ENCODE measurements around the gene BICDL2.
"Not testable (repeated sequence)": the region's sequence is repeated elsewhere in the genome, so short reads cannot be mapped to it uniquely, and the experiment has no call there.

BICDL2 gene

GRCh38 chr16:3036726-3037315 lies at the start of gene BICDL2:
BICDL2 (minus strand) TSS chr16:3036944; CDS start chr16:3035496, 1,448 bp downstream.
- no peak for DNase-seq (ENCODE audit: low spot score)

DNA sequence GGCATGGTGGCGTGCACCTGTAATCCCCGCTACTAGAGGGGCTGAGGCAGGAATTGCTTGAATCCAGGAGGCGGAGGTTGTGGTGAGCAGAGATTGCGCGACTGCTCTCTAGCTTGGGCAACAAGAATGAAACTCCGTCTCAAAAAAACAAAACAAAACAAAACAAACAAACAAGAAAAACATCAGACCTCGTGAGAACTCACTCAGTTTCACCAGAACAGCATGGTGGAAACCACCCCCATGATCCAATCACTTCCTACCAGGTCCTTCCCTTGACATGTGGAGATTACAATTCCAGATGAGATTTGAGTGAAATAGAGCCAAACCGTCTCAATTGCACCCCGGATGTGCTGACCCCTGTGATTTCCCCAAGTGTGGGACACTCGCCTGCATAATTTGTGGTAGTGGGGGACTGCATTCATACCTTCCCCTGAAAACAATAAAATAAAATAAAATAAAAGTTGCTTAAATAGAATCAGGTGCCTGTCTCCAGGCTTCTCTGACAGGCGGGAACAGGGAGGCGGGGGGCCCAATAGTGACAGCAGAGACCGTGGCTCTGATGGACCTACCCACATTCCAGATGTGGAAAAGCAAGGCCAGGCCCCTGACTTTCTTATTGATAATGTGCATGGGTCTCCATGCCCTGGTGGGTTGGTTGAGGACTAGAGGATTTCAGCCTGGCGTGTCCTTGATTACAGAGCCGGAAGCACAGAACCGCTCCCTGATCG lies 49.3 kb upstream of the BICDL2 start:
- DNase-seq (ENCODE audit: low spot score): no peak

DNA sequence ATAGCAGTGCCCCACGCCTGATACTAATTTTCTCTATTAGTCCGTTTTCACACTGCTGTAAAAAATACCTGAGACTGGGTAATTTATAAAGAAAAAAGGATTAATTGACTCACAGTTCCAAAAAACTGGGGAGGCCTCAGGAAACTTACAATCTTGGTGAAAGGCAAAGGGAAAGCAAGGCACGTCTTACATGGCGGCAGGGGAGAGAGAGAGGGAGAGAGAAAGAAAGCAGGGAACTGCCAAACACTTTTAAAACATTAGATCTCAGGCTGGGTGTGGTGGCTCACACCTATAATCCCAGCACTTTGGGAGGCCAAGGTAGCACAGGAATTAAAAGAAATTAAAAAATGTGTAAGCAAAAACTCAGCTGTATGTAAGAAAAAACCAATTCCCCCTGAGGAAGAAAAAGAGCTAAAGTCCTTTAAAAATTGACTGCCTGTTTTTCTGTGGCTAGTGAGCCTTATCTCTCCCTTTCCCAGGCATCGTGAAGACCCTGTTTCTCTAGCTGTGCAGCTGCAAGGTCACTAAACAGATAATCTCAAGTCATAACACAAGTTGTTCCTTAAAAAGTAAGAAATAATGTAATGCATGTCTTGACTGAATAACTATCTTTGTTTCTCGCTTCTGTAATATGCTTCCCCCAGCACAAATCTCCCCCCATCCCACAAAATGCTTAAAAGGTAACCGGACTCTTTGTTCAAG lies 48.4 kb upstream of the BICDL2 start:
- no peak for DNase-seq (ENCODE audit: low spot score)

- DNase-seq (ENCODE audit: low spot score): no peak
Observed at GRCh38 chr16:3084491-3084890, 47.7 kb upstream of the BICDL2 start.

GRCh38 chr16:3083408-3083807 lies 46.7 kb upstream of the BICDL2 start:
- DNase-seq (ENCODE audit: low spot score): not testable (repeated sequence)

- DNase-seq (ENCODE audit: low spot score): not testable (repeated sequence)
Observed at GRCh38 chr16:3081957-3082356, 45.2 kb upstream of the BICDL2 start.

DNA sequence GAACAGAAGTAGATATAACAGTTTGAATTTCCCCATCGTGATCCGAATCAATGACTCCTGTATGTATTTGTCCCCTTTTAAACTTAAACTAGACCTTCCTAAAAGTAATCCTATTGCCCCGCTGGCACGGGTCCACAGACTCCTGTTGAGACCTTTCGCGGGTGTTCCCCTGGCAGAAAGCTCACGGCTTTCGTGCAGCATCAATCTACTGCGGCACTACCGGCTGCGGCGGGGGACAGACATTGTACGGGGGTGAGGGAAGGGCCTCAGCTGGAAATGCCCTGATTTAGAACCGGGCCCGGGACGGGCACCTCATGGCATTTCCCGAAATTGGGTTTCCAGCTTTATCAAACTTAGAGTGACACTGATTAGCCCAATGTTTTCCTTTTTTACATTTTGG lies 43.3 kb upstream of the BICDL2 start:
- no peak for DNase-seq (ENCODE audit: low spot score)

DNA sequence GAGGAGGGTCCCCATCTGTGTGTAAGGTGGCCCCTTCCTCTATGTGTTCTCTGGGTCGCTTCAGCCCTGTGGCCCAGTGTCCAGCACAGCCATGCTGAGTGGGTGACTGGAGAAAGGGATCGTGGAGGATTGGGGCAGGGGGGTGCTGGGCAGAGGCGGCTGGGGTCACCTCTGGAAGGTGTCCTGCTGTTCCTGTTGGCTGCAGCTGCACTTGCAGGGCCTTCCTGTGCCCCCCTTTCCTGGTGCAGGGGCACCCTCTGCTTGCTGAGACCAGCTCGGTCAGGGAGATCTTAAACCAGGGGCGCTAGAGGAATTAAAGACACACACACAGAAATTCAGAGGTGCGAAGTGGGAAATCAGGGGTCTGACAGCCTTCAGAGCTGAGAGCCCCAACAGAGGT lies 39.8 kb upstream of the BICDL2 start:
- no peak for DNase-seq (ENCODE audit: low spot score)

DNA sequence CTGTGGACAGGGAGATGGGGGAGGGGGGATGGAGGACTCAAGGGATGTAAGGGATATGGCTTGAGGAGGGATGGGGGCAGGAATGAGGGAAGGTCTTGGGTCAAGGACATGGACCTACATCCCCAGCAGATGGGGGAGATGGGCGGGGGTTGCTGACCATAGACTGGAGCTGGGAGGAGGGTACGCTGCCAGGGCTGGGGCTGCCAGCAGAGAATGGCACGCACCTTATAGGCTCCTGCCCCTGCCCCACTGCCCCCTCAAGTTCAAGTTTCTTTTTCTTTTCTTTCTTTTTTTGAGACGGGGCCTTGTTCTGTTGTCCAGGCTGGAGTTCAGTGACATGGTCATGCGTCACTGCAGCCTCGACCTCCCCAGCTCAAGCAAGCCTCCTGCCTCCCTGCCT lies 39.2 kb upstream of the BICDL2 start:
- not testable (repeated sequence) for DNase-seq (ENCODE audit: low spot score)

DNA sequence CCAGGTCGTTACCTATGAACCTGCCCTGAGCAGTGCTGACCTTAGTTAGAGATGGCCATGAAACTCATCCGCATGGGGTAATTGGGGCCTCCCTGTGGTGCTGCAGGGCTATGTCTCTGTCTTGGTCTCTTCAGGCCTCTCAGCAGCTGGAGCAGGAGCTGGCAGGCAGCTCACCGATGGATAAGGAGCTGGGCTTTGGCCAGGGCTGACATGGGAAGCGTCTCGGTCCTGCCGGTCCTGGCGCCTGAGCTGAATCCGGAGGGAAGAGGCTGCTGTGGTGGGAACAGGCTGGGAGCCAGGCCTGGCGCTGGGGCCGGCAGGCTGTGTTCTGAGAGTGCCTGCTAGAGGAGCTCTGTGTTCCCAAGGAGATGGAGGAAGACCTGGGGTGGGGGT lies 38.8 kb upstream of the BICDL2 start:
- DNase-seq (ENCODE audit: low spot score): no peak

- DNase-seq (ENCODE audit: low spot score): no peak
Observed at GRCh38 chr16:3074860-3075522, 38.2 kb upstream of the BICDL2 start.

- no peak for DNase-seq (ENCODE audit: low spot score)
Observed at GRCh38 chr16:3073448-3073847, 36.7 kb upstream of the BICDL2 start.

DNA sequence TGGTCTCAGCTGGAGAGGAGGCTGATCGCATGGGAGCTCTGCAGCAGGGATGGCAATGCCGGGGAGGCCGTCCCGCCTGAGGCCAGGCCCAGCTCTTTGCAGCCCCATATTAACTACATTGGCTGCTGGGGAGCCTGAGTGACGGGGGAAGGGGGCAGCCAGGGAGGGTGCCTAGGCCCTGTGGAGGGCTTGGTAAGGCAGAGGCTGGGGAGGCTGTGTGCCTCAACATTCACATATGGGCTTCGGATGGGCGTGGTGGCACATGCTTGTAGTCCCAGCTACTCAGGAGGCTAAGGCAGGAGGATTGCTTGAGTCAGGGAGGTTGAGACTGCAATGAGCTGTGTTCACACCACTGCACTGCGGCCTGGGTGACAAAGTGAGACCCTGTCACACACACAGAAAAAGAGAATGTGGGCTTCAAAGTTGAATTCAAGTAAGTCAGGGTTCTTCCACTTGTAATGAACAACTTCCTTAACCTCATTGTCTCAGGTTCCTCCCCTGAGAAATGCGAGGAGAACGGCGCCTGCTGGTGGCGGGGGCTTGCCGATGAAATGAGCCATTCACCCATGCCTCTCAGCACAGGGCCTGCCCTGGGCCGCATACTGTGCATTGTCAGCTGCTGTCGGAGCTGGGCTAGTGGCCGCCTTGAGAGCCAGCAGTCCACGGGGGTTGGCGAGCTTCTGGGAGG lies 36.0 kb upstream of the BICDL2 start:
- DNase-seq (ENCODE audit: low spot score): not testable (repeated sequence)

- DNase-seq (ENCODE audit: low spot score): not testable (repeated sequence)
Observed at GRCh38 chr16:3072148-3072547, 35.4 kb upstream of the BICDL2 start.

DNA sequence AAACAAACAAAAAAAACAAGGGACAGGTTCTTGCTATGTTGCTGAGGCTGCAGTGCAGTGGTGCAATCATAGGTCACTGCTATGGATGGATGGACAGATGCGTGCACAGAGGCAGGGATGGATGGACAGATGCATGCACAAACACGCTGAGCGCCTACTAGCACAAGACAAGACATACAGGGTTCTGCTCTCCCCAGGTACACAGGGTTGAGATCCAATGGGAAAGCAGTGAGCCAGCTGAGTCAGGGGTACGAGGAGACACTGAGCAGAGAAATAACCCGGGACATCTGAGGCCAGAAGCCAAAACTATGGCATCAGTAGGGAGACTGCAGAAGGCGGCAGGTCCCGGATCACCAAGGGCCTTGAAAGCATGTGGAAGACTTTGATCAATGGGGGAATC lies 34.9 kb upstream of the BICDL2 start:
- DNase-seq (ENCODE audit: low spot score): no peak

DNA sequence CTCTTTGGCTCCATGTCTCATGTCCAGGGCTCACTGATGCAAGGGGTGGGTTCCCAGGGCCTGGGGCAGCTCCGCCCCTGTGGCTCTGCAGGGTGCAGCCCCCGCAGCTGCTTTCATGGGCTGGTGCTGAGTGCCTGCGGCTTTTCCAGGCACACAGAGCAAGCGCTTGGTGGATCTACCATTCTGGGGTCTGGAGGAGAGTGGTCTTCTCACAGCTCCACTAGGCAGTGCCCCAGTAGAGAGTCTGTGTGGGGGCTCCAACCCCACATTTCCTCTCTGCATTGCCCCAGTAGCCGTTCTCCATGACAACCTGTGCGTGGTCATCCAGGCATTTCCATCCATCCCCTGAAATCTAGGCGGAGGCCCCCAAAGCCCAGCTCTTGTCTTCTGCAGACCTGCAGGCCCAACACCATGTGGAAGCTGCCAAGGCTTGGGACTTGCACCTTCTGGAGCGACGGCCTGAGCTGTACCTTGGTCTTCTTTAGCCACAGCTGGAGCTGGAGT lies 33.9 kb upstream of the BICDL2 start:
- DNase-seq (ENCODE audit: low spot score): no peak

DNA sequence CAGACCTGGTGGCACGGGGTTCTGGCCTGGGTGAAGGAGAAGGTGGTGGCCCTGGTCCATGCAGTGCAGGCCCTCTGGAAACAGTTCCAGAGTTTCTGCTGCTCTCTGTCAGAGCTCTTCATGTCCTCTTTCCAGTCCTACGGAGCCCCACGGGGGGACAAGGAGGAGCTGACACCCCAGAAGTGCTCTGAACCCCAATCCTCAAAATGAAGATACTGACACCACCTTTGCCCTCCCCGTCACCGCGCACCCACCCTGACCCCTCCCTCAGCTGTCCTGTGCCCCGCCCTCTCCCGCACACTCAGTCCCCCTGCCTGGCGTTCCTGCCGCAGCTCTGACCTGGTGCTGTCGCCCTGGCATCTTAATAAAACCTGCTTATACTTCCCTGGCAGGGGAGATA lies 32.4 kb upstream of the BICDL2 start:
- DNase-seq (ENCODE audit: low spot score): not testable (repeated sequence)

- DNase-seq (ENCODE audit: low spot score): no peak
Observed at GRCh38 chr16:3068487-3068886, 31.7 kb upstream of the BICDL2 start.

DNA sequence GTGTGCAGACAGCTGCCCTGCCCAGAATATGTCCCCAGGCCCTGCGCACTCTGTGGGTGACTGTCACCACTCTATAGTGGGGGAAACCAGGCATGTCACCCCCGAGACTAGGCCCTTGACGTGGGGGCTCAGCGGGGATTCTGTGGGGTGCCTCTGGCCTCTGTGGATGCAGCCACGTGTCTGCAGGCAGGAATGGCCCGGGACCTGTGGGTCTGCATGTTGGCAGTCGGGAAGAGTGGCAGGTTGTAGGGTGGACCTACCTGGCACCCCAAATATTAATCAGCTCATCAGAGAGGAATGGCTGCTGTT lies 29.6 kb upstream of the BICDL2 start:
- no peak for DNase-seq (ENCODE audit: low spot score)

GRCh38 chr16:3065742-3066439 lies 29.1 kb upstream of the BICDL2 start:
- no peak for DNase-seq (ENCODE audit: low spot score)

GRCh38 chr16:3065069-3065741 lies 28.5 kb upstream of the BICDL2 start, which contains the start of gene IL32:
IL32 (plus strand) TSS chr16:3065640; CDS start chr16:3065812, 172 bp downstream.
- peak; percentile 76 for DNase-seq (ENCODE audit: low spot score)

Measured in kidney capillary endothelial cell (primary cell).